ENCODE results near the gene NLRP7.

- no peak for TF ChIP-seq CTCF (IDR thresholded peaks at IDR 0.05; ENCODE audit: low read length)
- TF ChIP-seq EZH2 (IDR thresholded peaks at IDR 0.05; ENCODE audit: borderline replicate concordance, low read length): no peak
These were observed 41.4 kb downstream of the NLRP7 start, which contains the start of gene NCR1 for GRCh38 chr19:54905803-54906511.

Measured in OCI-LY1 (cell line).